Stimulated activated CD4-positive, alpha-beta T cell treated with anti-CD3 and anti-CD28 coated beads, Interleukin-2, amount 100 ng/mL, for 4 hours (primary cell): ENCODE measurements around the gene RENBP.

Source experiments
- DNase-seq: peaks from one replicate; pipeline ENCODE4 v3.0.0-alpha.2; 2020; ENCODE audit warnings: low read depth

Gene RENBP

DNA sequence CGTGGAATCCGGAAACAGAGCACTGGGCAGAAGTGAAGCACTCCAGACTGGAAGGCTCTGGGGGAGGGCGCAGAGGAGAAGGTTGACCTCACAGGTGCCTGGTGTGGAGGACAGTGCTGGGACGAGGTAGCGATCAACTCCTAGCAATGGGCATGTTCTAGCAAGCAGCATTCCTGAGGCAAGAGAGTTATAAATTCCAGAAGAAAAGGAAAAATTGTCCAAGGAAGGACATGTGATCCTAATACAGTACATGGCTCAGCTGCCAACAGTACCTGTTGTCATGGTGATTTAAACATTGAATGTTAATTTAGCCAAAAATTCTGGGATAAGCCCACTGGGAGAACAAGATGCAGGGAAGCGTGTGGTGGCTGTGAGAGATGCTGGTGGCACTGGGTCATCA is 26.6 kb downstream of the RENBP start:
- DNase-seq, result no peak

DNA sequence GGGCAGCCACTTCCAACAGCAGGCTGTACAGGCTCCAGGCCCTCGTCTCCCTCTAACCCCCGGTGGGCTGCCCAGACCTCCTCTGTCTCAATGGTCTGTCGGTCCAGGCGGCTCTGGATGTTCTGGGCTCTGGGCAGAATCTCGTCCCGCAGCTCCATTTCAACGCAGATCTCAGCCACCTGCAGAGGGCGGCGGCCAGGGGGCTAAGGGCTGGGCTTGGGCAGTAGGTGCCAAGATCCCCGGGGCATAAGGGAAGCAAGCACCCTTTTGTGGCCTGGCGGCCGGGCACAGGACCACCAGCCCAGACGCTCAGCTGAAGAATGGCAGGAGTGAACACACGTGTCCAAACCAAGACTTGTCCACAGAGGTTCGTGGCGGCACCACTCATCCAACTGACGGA is 30.7 kb downstream of the RENBP start:
- no peak for DNase-seq

DNA sequence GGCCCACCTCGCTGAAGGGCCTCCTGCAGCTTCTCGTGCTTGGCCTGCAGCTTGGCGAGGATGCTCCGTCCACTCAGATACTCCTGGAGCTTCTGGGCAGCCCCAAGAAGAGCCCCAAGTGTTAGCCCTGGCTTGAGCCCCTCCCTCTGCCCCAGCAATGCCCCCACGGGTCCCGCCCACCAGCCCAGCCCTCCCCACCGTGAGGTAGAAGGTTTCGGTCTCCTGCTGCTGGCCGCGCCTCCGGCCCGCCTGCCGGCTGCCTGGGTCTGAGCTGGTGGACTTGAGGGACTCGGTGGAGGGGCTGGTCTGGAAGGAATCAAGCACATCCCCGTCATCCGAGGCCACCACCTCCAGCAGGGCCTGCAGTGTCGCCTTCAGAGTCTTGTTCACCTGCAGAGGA is 31.2 kb downstream of the RENBP start:
- no peak for DNase-seq

DNA sequence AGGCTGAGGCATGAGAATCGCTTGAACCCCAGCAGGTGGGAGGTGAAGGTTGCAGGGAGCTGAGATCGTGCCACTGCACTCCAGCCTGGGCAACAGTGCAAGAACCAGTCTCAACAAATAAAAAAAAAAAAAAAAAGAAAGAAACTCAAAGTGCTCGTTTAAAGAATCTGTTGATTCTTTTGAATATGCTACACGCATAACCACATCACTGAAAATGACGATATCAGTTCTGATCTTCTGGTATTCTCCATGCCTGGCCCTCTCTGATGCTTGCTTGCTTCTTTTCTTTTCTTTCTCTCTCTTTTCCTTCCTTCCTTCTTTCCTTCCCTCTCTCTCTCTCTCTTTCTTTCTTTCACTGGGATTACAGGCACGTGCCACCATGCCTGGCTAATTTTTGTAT is 32.6 kb downstream of the RENBP start:
- DNase-seq, result no peak

DNA sequence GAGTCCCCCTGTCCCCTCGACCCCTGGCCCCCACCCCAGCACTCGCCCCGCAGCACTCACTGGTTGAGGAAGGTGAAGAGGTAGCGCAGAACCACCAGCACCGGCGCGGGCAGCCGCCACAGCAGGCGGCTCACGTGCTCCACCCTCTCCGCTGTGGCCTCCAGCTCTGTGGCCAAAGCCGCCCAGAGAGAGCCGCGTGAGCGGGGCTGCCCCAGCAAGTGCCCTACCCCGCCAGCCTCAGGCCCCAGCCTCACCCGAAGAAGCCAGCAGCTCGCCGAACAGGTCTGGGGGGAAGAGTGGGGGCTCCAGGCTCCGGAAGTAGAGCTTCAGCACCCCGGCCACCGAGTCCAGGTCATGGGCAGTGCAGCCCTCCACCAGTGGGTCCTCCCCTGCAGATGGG is 34.0 kb downstream of the RENBP start:
- no peak for DNase-seq

DNA sequence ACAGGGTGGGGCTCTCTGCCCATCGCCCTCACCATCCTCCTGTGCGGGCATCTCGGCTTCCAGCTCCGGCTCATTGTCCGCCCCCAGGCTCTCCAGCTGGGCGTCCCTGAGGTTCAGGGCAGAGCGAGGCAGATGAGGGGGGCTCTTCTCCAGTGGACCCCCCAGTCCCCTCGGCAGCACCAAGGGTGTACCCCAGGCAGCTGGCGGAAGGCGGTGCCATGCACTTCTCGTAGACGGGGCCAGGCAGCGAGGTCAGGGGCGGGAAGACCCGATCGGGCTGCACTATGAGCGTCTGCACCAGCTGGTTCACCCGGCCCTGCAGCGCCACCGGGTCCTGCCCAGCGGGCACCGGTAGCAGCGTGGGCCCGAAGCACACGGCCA is 34.5 kb downstream of the RENBP start:
- DNase-seq, result no peak

DNA sequence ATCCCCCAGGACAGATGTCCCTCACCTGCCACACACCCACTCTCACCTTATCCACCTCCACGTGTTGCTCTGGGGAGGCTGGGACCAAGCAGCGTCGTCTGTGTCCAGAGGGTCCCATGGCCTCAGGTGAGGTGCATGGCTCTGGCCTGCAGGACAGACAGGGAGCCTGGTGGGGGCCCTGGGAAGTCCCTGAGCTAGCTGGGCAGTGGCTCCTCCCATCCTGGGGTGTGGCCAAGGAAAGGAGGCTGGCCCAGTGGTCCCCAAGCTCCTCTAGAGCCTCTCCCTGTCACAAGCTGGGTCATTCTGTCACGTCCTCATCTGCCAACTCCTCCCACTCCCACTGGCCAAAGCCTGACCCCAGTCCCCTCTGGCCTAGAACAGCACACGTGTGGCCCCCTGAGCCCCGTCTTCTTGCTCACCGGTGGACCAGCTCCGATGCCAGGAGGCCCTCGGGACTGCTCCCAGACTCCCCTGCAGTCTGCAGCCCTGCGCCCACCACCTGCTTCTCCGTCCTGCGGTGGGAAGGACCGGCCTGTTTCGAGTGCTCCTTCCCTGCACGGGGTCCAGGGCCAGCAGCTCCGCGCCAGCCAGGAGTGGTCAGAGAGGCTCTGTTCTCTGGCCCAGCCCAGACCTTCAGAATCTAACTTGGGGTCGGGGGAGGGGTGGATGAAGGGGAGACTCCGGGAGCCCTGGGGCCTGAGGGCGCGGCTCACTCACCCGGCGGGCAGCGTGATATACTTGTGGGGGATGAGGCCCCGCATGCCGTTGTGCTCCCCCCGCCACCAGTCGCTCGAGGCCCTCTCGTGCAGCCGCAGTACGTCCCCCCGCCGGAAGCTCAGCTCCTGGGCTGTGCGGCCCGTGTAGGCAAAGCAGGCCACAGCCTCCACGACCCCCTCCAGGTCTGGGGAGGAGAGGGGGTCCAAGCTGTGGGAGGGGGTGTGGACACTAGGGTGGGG is 35.1 kb downstream of the RENBP start:
- DNase-seq, result no peak

DNA sequence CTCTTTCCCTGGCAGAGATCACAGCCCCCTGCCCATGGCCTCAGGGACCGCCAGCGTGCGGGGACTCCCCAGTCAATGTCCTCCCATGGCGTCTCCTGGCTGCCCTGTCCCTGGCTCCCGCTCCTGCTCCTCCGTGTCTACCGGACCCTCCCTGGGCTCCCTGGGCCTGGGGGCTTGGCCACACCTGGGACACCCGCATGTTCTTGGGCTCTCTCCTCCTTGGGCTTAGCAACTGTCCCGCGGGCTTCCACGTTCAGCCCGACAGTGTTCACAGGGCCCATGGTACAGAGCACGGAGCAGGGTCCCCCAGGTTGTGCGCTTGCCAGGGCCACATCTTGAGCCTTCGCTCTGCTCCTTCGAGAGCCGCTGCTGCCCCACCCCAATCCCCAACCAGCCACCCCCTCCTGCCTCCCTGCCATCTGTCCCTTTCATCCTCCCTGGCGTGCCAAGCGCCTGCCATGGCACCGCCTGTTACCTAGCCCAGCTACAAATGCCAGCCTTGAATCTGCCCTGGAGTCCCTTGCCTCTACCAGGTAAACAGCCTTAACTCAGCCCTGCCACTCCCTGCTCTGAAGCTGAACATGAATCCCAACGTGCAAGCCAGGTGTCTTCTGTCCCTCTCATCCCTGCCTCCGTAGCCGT is 36.1 kb downstream of the RENBP start:
- DNase-seq, result no peak

DNA sequence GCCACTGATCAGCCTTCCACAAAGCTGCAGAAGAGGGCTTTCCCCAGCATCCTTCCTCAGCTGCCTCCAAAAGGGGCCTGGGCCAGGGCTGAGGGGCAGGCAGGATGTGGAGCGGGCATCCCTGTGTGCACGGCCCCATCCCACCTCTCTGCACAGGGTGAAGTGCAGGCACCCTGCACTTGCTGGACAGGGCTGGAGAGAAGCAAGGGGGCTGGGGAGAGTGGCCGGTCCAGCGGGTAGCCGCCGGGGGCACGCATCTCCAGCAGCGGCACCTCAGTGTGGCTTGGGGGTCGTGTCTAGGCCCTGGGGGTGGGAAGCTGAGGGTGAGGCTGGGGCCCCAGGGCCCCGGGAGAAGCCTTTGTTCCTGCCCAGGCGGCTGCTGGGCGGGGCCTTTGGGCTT is 37.0 kb downstream of the RENBP start:
- no peak for DNase-seq

DNA sequence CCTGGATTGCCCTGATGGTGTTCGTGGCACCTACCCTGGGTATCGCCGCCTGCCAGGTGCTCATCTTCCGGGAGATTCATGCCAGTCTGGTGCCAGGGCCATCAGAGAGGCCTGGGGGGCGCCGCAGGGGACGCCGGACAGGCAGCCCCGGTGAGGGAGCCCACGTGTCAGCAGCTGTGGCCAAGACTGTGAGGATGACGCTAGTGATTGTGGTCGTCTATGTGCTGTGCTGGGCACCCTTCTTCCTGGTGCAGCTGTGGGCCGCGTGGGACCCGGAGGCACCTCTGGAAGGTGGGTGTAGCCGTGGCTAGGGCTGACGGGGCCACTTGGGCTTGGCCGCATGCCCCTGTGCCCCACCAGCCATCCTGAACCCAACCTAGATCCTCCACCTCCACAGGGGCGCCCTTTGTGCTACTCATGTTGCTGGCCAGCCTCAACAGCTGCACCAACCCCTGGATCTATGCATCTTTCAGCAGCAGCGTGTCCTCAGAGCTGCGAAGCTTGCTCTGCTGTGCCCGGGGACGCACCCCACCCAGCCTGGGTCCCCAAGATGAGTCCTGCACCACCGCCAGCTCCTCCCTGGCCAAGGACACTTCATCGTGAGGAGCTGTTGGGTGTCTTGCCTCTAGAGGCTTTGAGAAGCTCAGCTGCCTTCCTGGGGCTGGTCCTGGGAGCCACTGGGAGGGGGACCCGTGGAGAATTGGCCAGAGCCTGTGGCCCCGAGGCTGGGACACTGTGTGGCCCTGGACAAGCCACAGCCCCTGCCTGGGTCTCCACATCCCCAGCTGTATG is 38.1 kb downstream of the RENBP start:
- no peak for DNase-seq

DNA sequence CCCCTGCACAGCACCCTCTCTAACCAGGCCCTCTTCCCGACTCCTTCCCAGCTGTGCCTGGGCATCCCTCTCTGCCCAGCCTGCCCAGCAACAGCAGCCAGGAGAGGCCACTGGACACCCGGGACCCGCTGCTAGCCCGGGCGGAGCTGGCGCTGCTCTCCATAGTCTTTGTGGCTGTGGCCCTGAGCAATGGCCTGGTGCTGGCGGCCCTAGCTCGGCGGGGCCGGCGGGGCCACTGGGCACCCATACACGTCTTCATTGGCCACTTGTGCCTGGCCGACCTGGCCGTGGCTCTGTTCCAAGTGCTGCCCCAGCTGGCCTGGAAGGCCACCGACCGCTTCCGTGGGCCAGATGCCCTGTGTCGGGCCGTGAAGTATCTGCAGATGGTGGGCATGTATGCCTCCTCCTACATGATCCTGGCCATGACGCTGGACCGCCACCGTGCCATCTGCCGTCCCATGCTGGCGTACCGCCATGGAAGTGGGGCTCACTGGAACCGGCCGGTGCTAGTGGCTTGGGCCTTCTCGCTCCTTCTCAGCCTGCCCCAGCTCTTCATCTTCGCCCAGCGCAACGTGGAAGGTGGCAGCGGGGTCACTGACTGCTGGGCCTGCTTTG is 38.9 kb downstream of the RENBP start:
- no peak for DNase-seq

DNA sequence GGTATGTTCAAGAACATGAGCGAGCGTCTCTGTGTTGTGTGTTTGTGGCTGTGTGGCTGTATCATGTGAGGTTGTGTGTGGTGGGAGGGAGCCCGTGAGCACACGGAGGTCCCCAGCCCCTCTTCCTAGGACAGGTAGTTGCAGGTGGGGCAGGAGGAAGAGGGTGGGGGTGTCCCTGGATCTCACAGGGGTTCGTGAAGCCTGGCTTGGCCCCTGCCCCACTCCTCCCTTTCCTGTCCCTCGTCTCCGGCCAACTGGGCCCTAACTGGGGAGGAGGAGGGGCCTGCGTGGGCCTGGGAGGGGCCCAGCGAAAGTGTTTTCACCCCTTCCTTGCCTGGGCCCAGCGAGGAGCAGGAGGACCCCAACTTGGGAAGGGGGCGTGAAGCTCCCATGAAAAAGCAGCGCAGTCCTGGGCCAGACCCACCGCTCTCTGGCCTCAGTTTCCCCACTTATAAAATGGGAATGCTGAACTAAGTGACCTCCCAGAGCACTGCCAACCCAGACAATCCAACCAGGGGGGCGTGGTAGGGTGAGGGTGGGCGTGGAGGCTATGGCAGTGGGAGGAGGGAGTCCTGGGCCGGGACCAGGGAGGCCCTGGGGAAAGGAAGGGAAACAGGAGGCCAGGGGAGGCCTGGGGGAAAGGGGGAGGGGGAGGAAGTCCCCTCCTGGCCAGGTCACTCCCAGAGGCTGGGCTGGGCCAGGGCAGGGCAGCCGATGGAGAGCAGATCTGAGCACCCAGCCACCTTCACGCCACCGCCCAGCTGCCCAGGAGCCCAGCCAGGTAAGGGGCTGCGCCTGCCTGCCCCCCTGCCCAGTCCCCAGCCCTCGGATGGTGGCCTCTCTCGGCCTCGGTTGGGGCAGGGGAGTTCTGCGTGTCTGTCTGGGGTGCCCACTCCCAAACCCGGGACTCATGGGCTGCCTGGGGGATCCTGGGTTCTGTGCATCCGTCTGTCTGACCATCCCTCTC is 40.2 kb downstream of the RENBP start, which contains the start of gene AVPR2:
AVPR2 (plus strand) TSS at position 683 of the 967 bp plus-strand sequence. CDS start 473 bp downstream, outside the sequence.
- no peak for DNase-seq

DNA sequence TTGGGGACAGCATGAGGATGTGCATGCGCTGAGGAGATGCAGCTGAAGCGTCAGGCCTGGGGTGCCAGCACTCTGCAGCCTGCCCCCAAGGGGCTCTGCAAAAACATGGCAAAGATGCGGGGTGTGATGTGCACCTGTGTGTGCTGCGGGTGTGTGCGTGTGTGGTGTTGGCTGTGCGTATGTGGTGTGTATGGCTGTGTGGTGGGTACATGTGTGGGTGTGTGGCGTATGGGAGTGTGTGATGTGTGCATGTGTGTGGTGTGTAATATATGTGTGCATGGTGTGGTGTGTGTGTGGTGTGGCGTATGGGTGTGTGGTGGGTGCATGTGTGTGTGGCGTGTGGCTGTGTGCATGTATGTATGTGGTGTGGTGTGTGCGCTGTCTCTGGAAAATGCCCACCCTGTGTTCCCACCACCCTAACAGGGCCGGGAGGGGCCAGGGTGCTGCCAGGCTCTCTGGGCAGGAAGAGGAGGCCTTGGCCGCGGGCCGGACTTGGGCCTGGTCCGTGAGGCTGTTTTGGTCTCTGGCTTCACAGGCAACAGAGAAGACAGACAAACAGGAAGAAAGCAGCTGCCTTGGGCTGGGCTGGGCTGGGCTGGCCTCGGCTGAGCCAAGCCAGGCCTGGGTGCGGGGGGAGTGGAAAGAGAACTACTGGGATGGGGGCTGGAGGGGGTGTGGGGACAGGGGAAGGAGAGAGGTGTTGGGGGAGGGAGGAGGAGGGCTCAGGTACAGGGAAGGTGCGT is 41.0 kb downstream of the RENBP start:
- DNase-seq, result no peak

DNA sequence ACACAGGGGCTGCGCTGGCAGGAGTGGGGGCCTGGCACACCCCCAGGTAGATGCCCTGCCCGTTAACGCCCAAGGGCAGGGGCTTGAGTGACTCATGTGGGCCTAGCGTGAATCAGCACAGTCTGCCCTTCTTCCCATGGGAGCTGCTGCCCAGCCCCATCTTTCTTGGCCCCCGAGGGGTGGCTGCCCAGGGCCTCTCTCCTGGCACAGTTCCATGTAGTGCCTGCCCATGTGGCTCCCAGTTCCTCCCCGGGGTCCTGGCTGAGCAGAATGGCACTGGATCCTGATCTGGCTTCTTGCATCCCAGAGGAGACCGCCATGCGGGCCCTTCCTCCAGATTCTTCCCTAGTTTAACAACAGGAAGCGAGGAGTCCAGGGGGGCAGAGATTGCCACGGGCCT is 42.1 kb downstream of the RENBP start:
- DNase-seq, result no peak

DNA sequence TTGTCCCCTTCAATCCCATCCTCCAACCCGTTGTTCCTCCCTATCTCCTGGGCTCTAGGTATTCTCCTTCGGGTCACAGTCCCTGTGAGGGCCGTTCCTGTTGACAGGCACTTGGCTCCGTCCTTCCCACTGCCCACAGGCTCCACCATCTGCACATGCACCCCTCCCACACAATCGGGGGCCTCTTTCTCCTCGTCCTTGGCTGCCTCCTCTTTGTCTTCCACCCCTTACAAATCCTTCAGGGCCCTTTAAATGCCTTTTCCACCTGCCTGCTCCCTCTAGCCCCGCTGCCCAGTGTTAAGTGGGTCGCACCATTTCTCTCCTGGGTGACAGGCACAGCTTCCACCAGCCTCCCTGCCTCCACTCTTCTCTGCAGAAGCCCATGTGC is 42.7 kb downstream of the RENBP start:
- DNase-seq, result no peak

DNA sequence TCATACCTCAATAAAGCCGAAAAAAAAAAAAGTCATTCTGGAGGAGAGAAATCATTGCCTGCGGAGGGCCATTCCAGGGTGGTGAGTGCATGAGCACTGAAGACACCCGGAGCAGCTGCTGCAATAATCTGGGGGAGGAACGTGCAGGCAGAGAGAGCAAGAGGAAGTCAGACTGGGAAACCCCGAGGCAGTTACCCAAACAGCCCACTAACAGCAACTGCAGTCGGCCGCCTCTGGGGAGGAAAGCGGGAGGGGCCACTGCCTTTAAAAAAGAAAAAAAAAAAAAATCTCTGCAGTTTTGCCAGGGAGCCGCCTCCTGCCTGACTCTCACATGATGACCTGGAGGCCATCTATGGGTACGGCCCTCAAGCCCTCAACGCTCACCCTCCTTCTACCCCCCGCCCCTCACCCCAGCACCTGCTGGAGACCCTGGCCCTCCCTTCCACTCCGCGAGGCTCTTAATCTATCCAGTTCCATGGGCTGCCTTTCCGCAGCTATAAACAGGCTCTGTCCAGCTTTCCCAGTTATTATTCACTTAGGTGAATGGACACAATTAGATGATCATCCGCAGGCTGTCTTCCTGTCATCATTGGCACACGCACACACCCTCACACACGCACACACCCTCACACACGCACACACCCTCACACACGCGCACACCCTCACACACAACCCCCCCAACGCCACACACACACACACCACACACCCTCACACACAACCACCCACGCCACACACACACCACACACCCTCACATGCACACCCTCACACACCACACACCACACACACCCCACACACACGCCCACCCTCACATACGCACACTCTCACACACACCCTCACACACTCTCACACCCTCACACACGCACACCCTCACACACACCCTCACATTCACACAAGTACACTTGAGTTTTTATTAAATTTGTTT is 43.4 kb downstream of the RENBP start:
- peak; percentile 50 for DNase-seq

DNA sequence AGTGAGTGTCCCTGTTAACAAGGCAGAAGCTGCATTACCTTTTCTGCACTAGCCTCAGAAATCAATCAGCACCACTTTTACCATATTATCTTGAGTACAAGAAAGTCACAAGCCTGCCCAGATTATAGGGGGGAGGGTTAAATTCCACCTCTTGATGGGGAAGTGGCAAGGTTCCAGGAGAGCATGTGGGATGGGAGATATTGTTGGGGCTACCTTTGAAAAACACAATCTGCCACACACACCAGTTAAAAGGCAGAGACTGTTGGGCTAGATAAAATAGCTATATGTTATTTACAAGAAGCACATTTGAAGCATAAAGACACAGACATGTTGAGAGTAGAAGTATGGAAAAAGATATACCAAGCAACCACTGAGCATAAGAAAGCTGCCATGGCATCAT is 46.5 kb downstream of the RENBP start:
- no peak for DNase-seq

DNA sequence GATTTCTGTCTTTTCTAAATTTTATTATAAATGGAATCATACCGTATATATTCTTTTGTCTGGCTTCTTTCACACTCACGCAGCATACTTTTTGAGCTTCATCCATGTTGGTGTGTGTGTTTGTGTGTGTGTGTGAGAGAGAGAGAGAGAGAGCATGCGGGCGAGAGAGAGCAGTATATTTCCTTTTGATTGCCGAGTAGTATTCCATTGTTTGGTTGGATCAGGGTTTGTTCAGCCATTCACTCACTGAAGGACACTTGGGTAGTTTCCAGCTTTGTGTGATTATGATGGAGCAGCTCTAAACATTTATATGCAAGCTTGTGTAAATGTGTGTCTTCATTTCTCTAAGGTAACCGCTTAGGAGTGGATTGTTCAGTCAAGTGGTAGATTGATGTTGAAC is 55.3 kb downstream of the RENBP start:
- DNase-seq, result no peak

DNA sequence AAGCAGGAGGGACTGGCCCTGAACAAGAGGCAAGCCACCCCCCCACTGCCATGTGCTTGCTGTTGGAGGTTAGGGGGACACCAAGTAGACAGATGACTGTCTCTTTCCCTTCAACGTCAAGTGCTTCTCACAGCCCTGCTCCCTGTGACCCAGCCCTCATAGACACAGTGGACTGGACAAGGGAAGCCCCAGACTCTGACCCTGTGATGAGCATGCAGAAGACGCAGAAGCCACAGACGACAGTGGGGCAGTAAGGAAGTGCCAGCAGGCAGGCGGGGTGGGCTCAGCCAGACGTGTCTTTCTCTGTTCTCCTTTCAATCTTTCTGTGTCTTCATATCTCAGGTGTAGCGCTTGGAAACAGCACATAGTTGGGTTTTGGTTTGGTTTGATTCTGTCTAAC is 56.1 kb downstream of the RENBP start:
- no peak for DNase-seq
